Choroid plexus epithelial cell (primary cell): Measurements from ENCODE around the gene B4GALT2.
A peak's percentile ranks its signal among the peaks of the same experiment; 100 is the strongest.

ENCODE experiments used
- DNase-seq: peaks from one replicate; pipeline ENCODE4 v3.0.0-alpha.2; 2010; ENCODE audit warnings: low read depth
- H3K4me3 ChIP-seq: 2 replicates; pipeline ENCODE4 v1.5.1; 2011; ENCODE audit warnings: low read depth, mild to moderate bottlenecking, control low read depth, low read length, moderate library complexity
- TF ChIP-seq, protein P1 (sequence below): conservative IDR thresholded peaks from 2 replicates; pipeline ENCODE4 v1.5.1; 2011; ENCODE audit warnings: low read depth, mild to moderate bottlenecking, control low read depth, inconsistent platforms, low read length, moderate library complexity

The B4GALT2 gene

GRCh38 chr1:43963006-43963405, 16.0 kb upstream of the B4GALT2 start:
- TF ChIP-seq, protein P1, sequence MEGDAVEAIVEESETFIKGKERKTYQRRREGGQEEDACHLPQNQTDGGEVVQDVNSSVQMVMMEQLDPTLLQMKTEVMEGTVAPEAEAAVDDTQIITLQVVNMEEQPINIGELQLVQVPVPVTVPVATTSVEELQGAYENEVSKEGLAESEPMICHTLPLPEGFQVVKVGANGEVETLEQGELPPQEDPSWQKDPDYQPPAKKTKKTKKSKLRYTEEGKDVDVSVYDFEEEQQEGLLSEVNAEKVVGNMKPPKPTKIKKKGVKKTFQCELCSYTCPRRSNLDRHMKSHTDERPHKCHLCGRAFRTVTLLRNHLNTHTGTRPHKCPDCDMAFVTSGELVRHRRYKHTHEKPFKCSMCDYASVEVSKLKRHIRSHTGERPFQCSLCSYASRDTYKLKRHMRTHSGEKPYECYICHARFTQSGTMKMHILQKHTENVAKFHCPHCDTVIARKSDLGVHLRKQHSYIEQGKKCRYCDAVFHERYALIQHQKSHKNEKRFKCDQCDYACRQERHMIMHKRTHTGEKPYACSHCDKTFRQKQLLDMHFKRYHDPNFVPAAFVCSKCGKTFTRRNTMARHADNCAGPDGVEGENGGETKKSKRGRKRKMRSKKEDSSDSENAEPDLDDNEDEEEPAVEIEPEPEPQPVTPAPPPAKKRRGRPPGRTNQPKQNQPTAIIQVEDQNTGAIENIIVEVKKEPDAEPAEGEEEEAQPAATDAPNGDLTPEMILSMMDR, result no peak
- H3K4me3 ChIP-seq, result no peak overlapping the region
- DNase-seq, result no peak

DNA sequence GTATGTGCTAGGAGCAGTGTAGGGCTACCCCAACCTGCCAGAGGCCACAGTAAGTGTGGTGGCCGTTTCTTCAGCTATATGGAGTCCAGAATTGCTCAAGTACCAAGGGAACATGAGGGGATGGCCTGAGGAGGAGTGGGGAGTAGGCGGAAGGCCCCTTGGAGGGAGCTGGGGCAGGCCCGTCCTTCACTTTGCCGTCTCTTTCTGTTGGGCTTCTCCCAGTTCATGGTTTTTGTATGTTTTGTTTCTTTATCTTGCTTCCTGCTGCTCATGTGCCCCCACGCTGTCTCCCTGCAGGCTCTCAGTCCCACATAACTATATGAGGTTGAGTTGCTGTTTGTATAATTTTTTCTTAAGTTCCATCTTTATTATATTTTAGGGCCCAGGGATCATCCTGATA, 15.1 kb upstream of the B4GALT2 start:
- no peak overlapping the region for H3K4me3 ChIP-seq
- no peak for DNase-seq
- TF ChIP-seq, protein P1, result no peak

- TF ChIP-seq, protein P1, result no peak
- DNase-seq, result no peak
- no peak overlapping the region for H3K4me3 ChIP-seq
Measured at GRCh38 chr1:43965316-43965715, 13.7 kb upstream of the B4GALT2 start.

DNA sequence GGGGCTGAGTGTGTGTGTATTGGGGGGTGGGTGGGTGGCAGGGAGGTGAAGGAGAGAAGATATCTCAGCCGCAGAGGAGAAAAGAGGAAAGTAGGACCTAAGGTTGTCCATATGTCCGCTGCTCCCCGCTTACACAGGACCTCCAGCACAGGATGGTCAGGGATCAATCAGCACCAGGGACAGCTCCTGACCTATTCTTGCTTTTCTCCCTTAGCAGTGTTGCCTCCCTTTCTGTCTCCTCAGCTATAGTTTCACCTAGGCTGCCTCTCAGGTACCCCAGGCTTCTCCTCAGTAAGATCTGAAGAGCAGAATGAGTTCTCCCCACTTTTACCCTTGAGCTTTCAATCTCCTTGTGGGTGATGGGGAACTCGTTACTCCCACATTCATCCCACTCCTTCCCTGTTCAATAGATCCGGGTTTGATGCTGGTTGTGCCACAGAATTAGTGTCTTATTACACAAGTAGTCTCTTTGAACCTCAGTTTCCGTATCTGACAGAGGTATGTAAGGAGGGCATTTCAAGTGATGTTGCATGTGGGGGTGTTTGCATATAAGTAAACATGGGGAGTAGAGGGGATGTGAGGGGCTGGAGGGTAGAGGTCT, 10.6 kb upstream of the B4GALT2 start:
- DNase-seq, result peak; percentile 46
- TF ChIP-seq, protein P1, result no peak
- H3K4me3 ChIP-seq, result no peak overlapping the region

GRCh38 chr1:43969416-43969745, 9.6 kb upstream of the B4GALT2 start:
- peak overlapping the region; percentile 15 for H3K4me3 ChIP-seq
- TF ChIP-seq, protein P1, result no peak
- no peak for DNase-seq

- peak; percentile 99 for DNase-seq
- TF ChIP-seq, protein P1, result no peak
- H3K4me3 ChIP-seq, result peak within 1 kb of the TSS; percentile 97
Measured at GRCh38 chr1:43969746-43970466, 9.1 kb upstream of the B4GALT2 start, which contains the start of gene DPH2. TSS of gene DPH2 (plus strand) at chr1:43970010. CDS start at chr1:43970176, 166 bp downstream.

DNA sequence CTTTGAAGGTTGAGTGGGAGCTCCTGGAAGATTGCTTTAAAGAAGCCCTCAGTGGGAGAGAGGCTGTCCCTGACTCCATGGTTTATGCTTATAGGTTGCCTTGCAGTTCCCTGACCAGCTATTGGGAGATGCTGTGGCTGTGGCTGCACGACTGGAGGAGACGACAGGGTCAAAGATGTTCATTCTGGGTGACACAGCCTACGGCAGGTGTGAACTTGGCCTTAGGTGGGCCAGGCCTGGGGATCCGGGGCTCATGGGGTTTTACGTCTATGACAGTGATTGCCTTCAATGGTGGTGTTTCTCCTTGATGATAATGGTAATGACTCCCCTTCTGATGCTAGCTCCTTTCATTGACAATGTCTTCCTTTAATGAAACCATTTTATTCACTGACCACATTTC, 8.5 kb upstream of the B4GALT2 start:
- H3K4me3 ChIP-seq, result peak overlapping the region; percentile 97
- TF ChIP-seq, protein P1, result no peak
- DNase-seq, result no peak
